Hepatocyte (in vitro differentiated cells): Measurements from ENCODE around the gene PLSCR3. TPM values are rescaled to one million over a fixed set of nuclear protein-coding genes. Genes with fewer than 3 reads are reported as not detected.

Experiments used
- DNase-seq: peaks from one replicate; pipeline ENCODE4 v3.0.0-alpha.2; 2016; ENCODE audit warnings: low spot score
- H2AFZ ChIP-seq: fragments of 200-600 bp; sonication (generic); 2 replicates; pipeline ENCODE4 v1.6.0; 2016; ENCODE audit warnings: antibody characterized with exemption, mild to moderate bottlenecking
- H3K27ac ChIP-seq: fragments of 200-600 bp; sonication (generic); 2 replicates; pipeline ENCODE4 v1.5.1; 2016; ENCODE audit warnings: mild to moderate bottlenecking
- H3K27me3 ChIP-seq: fragments of 200-600 bp; sonication (generic); 2 replicates; pipeline ENCODE4 v1.6.1; 2016
- H3K36me3 ChIP-seq: fragments of 200-600 bp; sonication (generic); replicated peaks from 2 replicates; pipeline ENCODE4 v1.5.1; 2016; ENCODE audit warnings: low read depth; ENCODE audit not compliant: insufficient read depth
- H3K4me1 ChIP-seq: fragments of 200-600 bp; sonication (generic); 2 replicates; pipeline ENCODE4 v1.5.1; 2016; ENCODE audit warnings: mild to moderate bottlenecking, moderate library complexity; ENCODE audit not compliant: insufficient read depth
- H3K4me2 ChIP-seq: fragments of 200-600 bp; sonication (generic); 2 replicates; pipeline ENCODE4 v1.6.0; 2016
- H3K4me3 ChIP-seq: fragments of 200-600 bp; sonication (generic); 2 replicates; pipeline ENCODE4 v1.5.1; 2016; ENCODE audit warnings: mild to moderate bottlenecking
- H3K79me2 ChIP-seq: fragments of 200-600 bp; sonication (generic); 2 replicates; pipeline ENCODE4 v1.6.0; 2017; ENCODE audit warnings: mild to moderate bottlenecking
- H3K9me2 ChIP-seq: fragments of 200-600 bp; sonication (generic); replicated peaks from 2 replicates; pipeline ENCODE4 v1.6.0; 2017; ENCODE audit warnings: mild to moderate bottlenecking; ENCODE audit not compliant: insufficient read depth
- H3K9me3 ChIP-seq: fragments of 200-600 bp; sonication (generic); 2 replicates; pipeline ENCODE4 v1.5.1; 2016; ENCODE audit warnings: low read depth, mild to moderate bottlenecking
- H4K20me1 ChIP-seq: fragments of 200-600 bp; sonication (generic); 2 replicates; pipeline ENCODE4 v1.6.0; 2016; ENCODE audit warnings: mild to moderate bottlenecking; ENCODE audit not compliant: insufficient read depth, poor library complexity, severe bottlenecking
- EZH2 ChIP-seq: fragments of 200-600 bp; sonication (generic); IDR thresholded peaks from 2 replicates; pipeline ENCODE4 v1.6.1; 2016; ENCODE audit warnings: antibody characterized with exemption, mild to moderate bottlenecking, borderline replicate concordance
- EZH2phosphoT487 ChIP-seq: fragments of 200-600 bp; sonication (generic); IDR thresholded peaks from one replicate; pipeline ENCODE4 v1.6.1; 2018; ENCODE audit warnings: antibody characterized with exemption, mild to moderate bottlenecking, low read depth, moderate library complexity; ENCODE audit not compliant: unreplicated experiment, severe bottlenecking
- WGBS: methylation state at CpG from one replicate; pipeline ENCODE4 v1.1.6; 2016; ENCODE audit warnings: low lambda C conversion rate; ENCODE audit errors: missing lambda C conversion rate; 5-methylcytosine and 5-hydroxymethylcytosine counted together
- polyA plus RNA-seq: library from polyadenylated mRNA; unstranded; fragments of >200 nt; fragmentation: Nextera tagmentation; extraction: Ambion mirVana; gene quantifications from 2 replicates; pipeline ENCODE4 v1.2.1, GENCODE V29; 2016
- total RNA-seq: library from RNA; depleted of rRNA; stranded (reverse); fragments of >200 nt; gene quantifications from 2 replicates; pipeline ENCODE4 v1.2.3, GENCODE V29; 2014
- TF ChIP-seq, protein P1 (sequence below): fragments of 200-600 bp; sonication (generic); IDR thresholded peaks from 2 replicates; pipeline ENCODE4 v1.5.1; 2016; ENCODE audit warnings: antibody characterized with exemption, mild to moderate bottlenecking; ENCODE audit not compliant: poor library complexity

Gene PLSCR3
- total and polyA plus RNA-seq, 2 experiments from 2014 or later, result 17.6 to 59.6 TPM

DNA sequence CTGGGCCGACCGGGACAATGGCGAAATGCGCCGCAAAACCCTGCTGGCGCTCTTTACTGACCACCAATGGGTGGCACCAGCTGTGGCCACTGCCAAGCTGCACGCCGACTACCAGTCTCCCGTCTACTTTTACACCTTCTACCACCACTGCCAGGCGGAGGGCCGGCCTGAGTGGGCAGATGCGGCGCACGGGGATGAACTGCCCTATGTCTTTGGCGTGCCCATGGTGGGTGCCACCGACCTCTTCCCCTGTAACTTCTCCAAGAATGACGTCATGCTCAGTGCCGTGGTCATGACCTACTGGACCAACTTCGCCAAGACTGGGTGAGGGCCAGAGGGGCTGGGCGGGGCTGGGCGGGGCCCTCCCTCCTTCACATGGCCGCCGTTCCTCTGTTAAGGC lies 21.5 kb upstream of the PLSCR3 start:
- Histone ChIP-seq H3K27me3 (no peaks in the 10 kb centered on the region), H3K27ac (no peak overlapping the region), H3K36me3 (no peaks in the 10 kb centered on the region), H3K4me3 (no peak overlapping the region), H3K9me3 (no peaks in the 10 kb centered on the region), H3K4me2 (no peak overlapping the region), H3K4me1 (no peaks in the 10 kb centered on the region), H2AFZ (no peak overlapping the region), H4K20me1 (no peaks in the 10 kb centered on the region), H3K9me2 (no peaks in the 10 kb centered on the region), H3K79me2 (no peaks in the 10 kb centered on the region)
- DNase-seq, result no peak
- WGBS, result 96% methylated on average over 21 of the region's 23 CpGs
- TF ChIP-seq, protein P1, sequence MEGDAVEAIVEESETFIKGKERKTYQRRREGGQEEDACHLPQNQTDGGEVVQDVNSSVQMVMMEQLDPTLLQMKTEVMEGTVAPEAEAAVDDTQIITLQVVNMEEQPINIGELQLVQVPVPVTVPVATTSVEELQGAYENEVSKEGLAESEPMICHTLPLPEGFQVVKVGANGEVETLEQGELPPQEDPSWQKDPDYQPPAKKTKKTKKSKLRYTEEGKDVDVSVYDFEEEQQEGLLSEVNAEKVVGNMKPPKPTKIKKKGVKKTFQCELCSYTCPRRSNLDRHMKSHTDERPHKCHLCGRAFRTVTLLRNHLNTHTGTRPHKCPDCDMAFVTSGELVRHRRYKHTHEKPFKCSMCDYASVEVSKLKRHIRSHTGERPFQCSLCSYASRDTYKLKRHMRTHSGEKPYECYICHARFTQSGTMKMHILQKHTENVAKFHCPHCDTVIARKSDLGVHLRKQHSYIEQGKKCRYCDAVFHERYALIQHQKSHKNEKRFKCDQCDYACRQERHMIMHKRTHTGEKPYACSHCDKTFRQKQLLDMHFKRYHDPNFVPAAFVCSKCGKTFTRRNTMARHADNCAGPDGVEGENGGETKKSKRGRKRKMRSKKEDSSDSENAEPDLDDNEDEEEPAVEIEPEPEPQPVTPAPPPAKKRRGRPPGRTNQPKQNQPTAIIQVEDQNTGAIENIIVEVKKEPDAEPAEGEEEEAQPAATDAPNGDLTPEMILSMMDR, result no peak
- TF ChIP-seq EZH2 (no peak), EZH2phosphoT487 (no peak)

DNA sequence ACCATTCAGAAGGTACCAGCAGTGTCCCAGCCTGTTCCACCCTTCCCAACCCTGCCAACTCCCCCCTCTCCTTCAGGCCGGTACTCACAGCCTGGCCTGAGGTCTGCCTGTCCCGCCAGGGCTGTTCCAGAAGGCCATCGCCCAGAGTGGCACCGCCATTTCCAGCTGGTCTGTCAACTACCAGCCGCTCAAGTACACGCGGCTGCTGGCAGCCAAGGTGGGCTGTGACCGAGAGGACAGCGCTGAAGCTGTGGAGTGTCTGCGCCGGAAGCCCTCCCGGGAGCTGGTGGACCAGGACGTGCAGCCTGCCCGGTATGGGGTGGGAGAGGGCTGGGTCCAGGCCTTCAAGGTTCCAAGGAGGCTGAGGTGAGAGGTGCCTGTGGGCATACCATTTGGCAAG lies 20.5 kb upstream of the PLSCR3 start:
- no peaks in the 10 kb centered on the region for H3K4me1 ChIP-seq
- H3K27ac ChIP-seq, result no peak overlapping the region
- DNase-seq, result no peak
- WGBS, result 88% methylated on average over 14 of the region's 14 CpGs
- no peaks in the 10 kb centered on the region for H3K79me2 ChIP-seq
- H3K9me2 ChIP-seq, result no peaks in the 10 kb centered on the region
- no peak for TF ChIP-seq EZH2phosphoT487
- no peak for TF ChIP-seq EZH2
- TF ChIP-seq, protein P1, result no peak
- H3K4me3 ChIP-seq, result no peak overlapping the region
- no peak overlapping the region for H2AFZ ChIP-seq
- H3K4me2 ChIP-seq, result no peak overlapping the region
- no peaks in the 10 kb centered on the region for H3K27me3 ChIP-seq
- no peaks in the 10 kb centered on the region for H4K20me1 ChIP-seq
- no peaks in the 10 kb centered on the region for H3K36me3 ChIP-seq
- no peaks in the 10 kb centered on the region for H3K9me3 ChIP-seq

DNA sequence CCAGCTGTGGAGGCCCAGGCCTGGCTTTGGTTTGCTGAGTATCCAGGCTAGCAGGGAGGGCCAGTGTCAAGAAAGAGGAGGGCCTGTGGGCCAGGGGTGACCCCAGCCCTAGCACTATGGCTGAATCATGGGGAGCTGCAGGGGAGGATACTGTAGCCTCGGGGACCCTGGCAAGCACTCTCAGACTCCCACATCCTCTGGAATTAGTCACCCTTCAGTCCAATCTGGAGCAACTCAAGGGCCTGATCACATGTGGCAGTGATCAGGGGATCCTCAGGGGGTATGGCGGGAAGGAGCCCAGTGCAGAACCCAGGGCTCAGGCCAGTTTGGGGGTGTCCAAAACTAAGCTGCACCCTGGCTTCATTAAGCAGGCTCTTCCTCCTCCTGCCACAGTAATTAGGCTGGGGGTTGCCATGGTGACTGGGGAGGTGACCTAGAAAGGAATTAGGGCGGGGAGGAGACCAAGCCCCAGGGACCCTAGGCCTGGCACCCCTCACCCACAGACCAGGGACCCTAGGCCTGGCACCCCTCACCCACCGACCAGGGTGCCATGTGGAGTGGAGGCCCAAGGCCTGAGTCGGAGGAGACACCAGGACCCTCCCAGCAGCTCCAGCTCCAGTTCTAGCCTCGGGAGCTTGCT lies 19.1 kb upstream of the PLSCR3 start:
- DNase-seq, result no peak
- WGBS, result 88% methylated on average over 6 of the region's 6 CpGs
- Histone ChIP-seq H4K20me1 (no peaks in the 10 kb centered on the region), H3K4me3 (no peak overlapping the region), H3K79me2 (no peaks in the 10 kb centered on the region), H3K27ac (no peak overlapping the region), H3K4me1 (no peaks in the 10 kb centered on the region), H3K27me3 (no peaks in the 10 kb centered on the region), H3K36me3 (no peaks in the 10 kb centered on the region), H3K9me3 (no peaks in the 10 kb centered on the region), H3K9me2 (no peaks in the 10 kb centered on the region), H3K4me2 (no peak overlapping the region), H2AFZ (no peak overlapping the region)
- TF ChIP-seq, protein P1, result no peak

DNA sequence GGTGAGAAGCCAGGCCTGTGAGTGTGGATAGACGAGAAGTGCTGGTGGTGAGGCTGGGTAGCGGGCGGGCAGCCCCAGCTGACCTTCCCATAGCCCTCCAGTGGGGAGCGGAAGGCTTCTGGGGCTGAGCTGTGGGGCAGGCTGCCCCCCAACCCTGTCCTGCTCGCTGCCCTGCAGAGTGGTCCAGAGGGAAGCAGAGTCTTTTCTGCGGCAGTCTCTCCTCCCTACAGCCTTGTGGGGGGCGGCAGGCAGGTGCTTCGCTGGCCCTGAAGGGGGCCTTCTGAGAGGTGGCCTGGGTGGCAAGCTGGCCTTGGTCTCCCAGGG lies 17.1 kb upstream of the PLSCR3 start:
- Histone ChIP-seq H3K9me2 (no peaks in the 10 kb centered on the region), H3K27ac (no peak overlapping the region), H3K9me3 (no peaks in the 10 kb centered on the region), H3K4me2 (no peak overlapping the region), H4K20me1 (no peaks in the 10 kb centered on the region), H3K36me3 (no peaks in the 10 kb centered on the region), H3K4me3 (no peak overlapping the region), H3K79me2 (no peaks in the 10 kb centered on the region), H3K27me3 (no peaks in the 10 kb centered on the region), H2AFZ (no peak overlapping the region), H3K4me1 (no peaks in the 10 kb centered on the region)
- DNase-seq, result no peak
- WGBS, result 91% methylated on average over 6 of the region's 8 CpGs
- TF ChIP-seq EZH2 (no peak), EZH2phosphoT487 (no peak)
- TF ChIP-seq, protein P1, result no peak
